HepG2 (cell line): Measurements from ENCODE around the gene CHRNA3. TPM values are rescaled to one million over a fixed set of nuclear protein-coding genes. Genes with fewer than 3 reads are reported as not detected.

Experiments
- ARID3A ChIP-seq: IDR thresholded peaks from 2 replicates; pipeline ENCODE4 v1.6.1; 2012; ENCODE audit warnings: low read depth, low read length, improper control_type of control experiment
- GABPA ChIP-seq, 2 experiments: IDR thresholded peaks; 2 replicates each; pipeline ENCODE4 v1.6.1; 2011 to 2016; ENCODE audit warnings: low read depth in 2 of 2, low read length in 1 of 2, missing biosample characterization in 1 of 2, missing genetic modification characterization in 1 of 2
- HINFP ChIP-seq: sonication (generic); formaldehyde crosslinking; IDR thresholded peaks from 2 replicates; pipeline ENCODE4 v1.4.0; 2020; ENCODE audit warnings: low read depth, mild to moderate bottlenecking, missing genetic modification reagents
- HOXD1 ChIP-seq: sonication (generic); formaldehyde crosslinking; IDR thresholded peaks from 2 replicates; pipeline ENCODE4 v1.5.0; 2020; ENCODE audit warnings: missing genetic modification reagents
- ISX ChIP-seq: sonication (generic); formaldehyde crosslinking; conservative IDR thresholded peaks from 2 replicates; pipeline ENCODE4 v1.5.0; 2020; ENCODE audit warnings: missing genetic modification reagents
- MAZ ChIP-seq, 2 experiments: sonication (generic) in 1 of 2; formaldehyde crosslinking in 1 of 2; IDR thresholded peaks; 2 replicates each; pipeline versions ENCODE4 v1.5.0 to v1.6.1; 2012 to 2020; ENCODE audit warnings: low read depth in 2 of 2, mild to moderate bottlenecking in 2 of 2, borderline replicate concordance in 1 of 2, improper control_type of control experiment in 1 of 2, low read length in 1 of 2, missing genetic modification reagents in 1 of 2, moderate library complexity in 1 of 2
- RBM39 ChIP-seq: fragments of 200-400 bp; formaldehyde crosslinking; IDR thresholded peaks from one replicate; pipeline ENCODE4 v1.6.1; 2018; ENCODE audit warnings: antibody characterized with exemption, mild to moderate bottlenecking, low read depth, low read length; ENCODE audit not compliant: poor library complexity, severe bottlenecking
- ZBTB14 ChIP-seq: sonication (generic); formaldehyde crosslinking; IDR thresholded peaks from 2 replicates; pipeline ENCODE4 v1.4.0; 2020; ENCODE audit warnings: missing genetic modification reagents
- ZNF382 ChIP-seq: sonication (generic); formaldehyde crosslinking; IDR thresholded peaks from 2 replicates; pipeline ENCODE4 v1.5.0; 2020; ENCODE audit warnings: missing genetic modification reagents, mild to moderate bottlenecking, borderline replicate concordance
- ZNF510 ChIP-seq: sonication (generic); formaldehyde crosslinking; IDR thresholded peaks from 2 replicates; pipeline ENCODE4 v1.4.0; 2020; ENCODE audit warnings: low read depth, mild to moderate bottlenecking, missing genetic modification reagents
- polyA plus RNA-seq, 8 experiments: library from polyadenylated mRNA; depleted of rRNA in 3 of 8; stranded (reverse) in 7 of 8; unstranded in 1 of 8; fragments of >200 nt; fragmentation: Illumina TruSeq in 4 of 8; extraction: Trizol in 4 of 8; gene quantifications; 2 replicates each; pipeline versions ENCODE4 v1.2.1 to v1.2.3, GENCODE V29; 2011 to 2016; ENCODE audit warnings: low read depth in 4 of 8, missing spikeins in 1 of 8, mixed read lengths in 1 of 8; ENCODE audit not compliant: insufficient read depth in 1 of 8
- total RNA-seq, 5 experiments: library from RNA; depleted of rRNA; stranded (reverse); fragments of >200 nt; fragmentation: Illumina TruSeq; extraction: Trizol; gene quantifications; 2 replicates each; pipeline ENCODE4 v1.2.3, GENCODE V29; 2016; ENCODE audit warnings: low read depth in 1 of 5
- TF ChIP-seq, protein P1 (sequence below): sonication (generic); formaldehyde crosslinking; IDR thresholded peaks from 2 replicates; pipeline ENCODE4 v1.5.1; 2020; ENCODE audit warnings: mild to moderate bottlenecking, missing genetic modification reagents, borderline replicate concordance
- TF ChIP-seq, protein P2 (sequence below), 2 experiments: sonication (generic) in 1 of 2; formaldehyde crosslinking in 1 of 2; IDR thresholded peaks; 2 replicates each; pipeline versions ENCODE4 v1.4.0 to v1.6.1; 2018 to 2020; ENCODE audit warnings: missing genetic modification reagents in 2 of 2, borderline replicate concordance in 1 of 2, low read depth in 1 of 2, mild to moderate bottlenecking in 1 of 2, missing biosample characterization in 1 of 2

The CHRNA3 gene
- total and polyA plus RNA-seq, 2 of the 13 experiments (the other 11 are each of a cell fraction or from before 2014, with no cell fraction given): not detected

DNA sequence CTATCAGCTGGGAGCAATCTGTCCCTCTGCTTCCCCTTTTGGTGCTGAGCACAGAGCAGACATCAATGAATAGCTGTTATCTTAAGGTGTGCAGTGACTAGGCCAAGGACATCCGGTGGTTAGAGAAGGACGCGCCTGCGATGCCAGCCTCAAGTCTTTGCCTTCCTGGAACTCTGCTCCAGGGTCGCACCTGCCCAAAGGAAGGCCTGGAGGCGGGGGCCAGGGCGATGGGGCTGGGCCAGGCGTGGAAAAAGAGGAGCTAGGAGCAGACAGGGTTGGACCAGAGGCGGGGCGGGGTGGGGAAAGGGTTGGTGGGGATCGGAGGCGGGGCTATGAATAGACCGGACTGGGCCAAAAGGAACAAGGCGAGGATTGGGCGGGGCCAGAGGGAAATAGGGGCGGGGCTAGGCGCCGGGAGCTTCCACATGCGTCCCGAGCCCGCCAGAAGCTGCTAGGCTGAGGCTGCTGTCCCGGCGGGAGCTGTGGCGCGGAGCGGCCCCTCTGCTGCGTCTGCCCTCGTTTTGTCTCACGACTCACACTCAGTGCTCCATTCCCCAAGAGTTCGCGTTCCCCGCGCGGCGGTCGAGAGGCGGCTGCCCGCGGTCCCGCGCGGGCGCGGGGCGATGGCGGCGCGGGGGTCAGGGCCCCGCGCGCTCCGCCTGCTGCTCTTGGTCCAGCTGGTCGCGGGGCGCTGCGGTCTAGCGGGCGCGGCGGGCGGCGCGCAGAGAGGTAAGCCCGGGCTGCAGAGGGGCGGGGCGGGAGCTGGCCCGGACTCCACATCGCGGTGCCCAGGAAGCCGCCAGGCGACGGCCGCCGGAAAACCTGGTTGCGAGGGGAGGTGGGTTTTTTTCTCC, 55.5 kb downstream of the CHRNA3 start, which contains the start of gene CHRNA5 (continued):
- TF ChIP-seq ZNF382 (CRISPR knock-in tag) (no peak), ARID3A (no peak), RBM39 (no peak), ISX (CRISPR knock-in tag) (no peak), GABPA (IDR thresholded peaks at IDR 0.05; ENCODE audit: low read depth, low read length) (no peak), GABPA (CRISPR knock-in tag; IDR thresholded peaks at IDR 0.05; ENCODE audit: low read depth) (no peak), MAZ (IDR thresholded peaks at IDR 0.05; ENCODE audit: borderline replicate concordance, low read depth, low read length) (no peak), MAZ (CRISPR knock-in tag; IDR thresholded peaks at IDR 0.05; ENCODE audit: low read depth) (peak; percentile 66; the same call in 1 of the 2 replicates), ZBTB14 (CRISPR knock-in tag) (peak; percentile 39; the same call in 1 of the 2 replicates), HINFP (CRISPR knock-in tag) (no peak), HOXD1 (CRISPR knock-in tag) (no peak), ZNF510 (CRISPR knock-in tag) (no peak)
- TF ChIP-seq, protein P1, sequence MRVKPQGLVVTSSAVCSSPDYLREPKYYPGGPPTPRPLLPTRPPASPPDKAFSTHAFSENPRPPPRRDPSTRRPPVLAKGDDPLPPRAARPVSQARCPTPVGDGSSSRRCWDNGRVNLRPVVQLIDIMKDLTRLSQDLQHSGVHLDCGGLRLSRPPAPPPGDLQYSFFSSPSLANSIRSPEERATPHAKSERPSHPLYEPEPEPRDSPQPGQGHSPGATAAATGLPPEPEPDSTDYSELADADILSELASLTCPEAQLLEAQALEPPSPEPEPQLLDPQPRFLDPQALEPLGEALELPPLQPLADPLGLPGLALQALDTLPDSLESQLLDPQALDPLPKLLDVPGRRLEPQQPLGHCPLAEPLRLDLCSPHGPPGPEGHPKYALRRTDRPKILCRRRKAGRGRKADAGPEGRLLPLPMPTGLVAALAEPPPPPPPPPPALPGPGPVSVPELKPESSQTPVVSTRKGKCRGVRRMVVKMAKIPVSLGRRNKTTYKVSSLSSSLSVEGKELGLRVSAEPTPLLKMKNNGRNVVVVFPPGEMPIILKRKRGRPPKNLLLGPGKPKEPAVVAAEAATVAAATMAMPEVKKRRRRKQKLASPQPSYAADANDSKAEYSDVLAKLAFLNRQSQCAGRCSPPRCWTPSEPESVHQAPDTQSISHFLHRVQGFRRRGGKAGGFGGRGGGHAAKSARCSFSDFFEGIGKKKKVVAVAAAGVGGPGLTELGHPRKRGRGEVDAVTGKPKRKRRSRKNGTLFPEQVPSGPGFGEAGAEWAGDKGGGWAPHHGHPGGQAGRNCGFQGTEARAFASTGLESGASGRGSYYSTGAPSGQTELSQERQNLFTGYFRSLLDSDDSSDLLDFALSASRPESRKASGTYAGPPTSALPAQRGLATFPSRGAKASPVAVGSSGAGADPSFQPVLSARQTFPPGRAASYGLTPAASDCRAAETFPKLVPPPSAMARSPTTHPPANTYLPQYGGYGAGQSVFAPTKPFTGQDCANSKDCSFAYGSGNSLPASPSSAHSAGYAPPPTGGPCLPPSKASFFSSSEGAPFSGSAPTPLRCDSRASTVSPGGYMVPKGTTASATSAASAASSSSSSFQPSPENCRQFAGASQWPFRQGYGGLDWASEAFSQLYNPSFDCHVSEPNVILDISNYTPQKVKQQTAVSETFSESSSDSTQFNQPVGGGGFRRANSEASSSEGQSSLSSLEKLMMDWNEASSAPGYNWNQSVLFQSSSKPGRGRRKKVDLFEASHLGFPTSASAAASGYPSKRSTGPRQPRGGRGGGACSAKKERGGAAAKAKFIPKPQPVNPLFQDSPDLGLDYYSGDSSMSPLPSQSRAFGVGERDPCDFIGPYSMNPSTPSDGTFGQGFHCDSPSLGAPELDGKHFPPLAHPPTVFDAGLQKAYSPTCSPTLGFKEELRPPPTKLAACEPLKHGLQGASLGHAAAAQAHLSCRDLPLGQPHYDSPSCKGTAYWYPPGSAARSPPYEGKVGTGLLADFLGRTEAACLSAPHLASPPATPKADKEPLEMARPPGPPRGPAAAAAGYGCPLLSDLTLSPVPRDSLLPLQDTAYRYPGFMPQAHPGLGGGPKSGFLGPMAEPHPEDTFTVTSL (CRISPR knock-in tag): no peak
- TF ChIP-seq, protein P2, sequence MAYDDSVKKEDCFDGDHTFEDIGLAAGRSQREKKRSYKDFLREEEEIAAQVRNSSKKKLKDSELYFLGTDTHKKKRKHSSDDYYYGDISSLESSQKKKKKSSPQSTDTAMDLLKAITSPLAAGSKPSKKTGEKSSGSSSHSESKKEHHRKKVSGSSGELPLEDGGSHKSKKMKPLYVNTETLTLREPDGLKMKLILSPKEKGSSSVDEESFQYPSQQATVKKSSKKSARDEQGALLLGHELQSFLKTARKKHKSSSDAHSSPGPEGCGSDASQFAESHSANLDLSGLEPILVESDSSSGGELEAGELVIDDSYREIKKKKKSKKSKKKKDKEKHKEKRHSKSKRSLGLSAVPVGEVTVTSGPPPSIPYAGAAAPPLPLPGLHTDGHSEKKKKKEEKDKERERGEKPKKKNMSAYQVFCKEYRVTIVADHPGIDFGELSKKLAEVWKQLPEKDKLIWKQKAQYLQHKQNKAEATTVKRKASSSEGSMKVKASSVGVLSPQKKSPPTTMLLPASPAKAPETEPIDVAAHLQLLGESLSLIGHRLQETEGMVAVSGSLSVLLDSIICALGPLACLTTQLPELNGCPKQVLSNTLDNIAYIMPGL (CRISPR knock-in tag; IDR thresholded peaks at IDR 0.05; ENCODE audit: borderline replicate concordance in 1 of 2, low read depth in 1 of 2): no peak; a peak in 1 of 4 replicates
